NOMO-1 treated with DMSO at 0.1 percent for 48 hours (cell line): ENCODE data around the gene TEKTIP1.
"Not testable (repeated sequence)": the region's sequence is repeated elsewhere in the genome, so short reads cannot be mapped to it uniquely, and the experiment has no call there.

Source experiments
- DNase-seq: peaks from one replicate; lab custom pipeline; 2025; ENCODE audit not compliant: unreplicated experiment; lab: John Stamatoyannopoulos, UW

Gene TEKTIP1

GRCh38 chr19:3522421-3523360, 16.3 kb upstream of the TEKTIP1 start:
- DNase-seq, result no peak

GRCh38 chr19:3523361-3524077, 15.5 kb upstream of the TEKTIP1 start:
- no peak for DNase-seq

- no peak for DNase-seq
These were observed 14.7 kb upstream of the TEKTIP1 start for GRCh38 chr19:3524078-3524842.

DNA sequence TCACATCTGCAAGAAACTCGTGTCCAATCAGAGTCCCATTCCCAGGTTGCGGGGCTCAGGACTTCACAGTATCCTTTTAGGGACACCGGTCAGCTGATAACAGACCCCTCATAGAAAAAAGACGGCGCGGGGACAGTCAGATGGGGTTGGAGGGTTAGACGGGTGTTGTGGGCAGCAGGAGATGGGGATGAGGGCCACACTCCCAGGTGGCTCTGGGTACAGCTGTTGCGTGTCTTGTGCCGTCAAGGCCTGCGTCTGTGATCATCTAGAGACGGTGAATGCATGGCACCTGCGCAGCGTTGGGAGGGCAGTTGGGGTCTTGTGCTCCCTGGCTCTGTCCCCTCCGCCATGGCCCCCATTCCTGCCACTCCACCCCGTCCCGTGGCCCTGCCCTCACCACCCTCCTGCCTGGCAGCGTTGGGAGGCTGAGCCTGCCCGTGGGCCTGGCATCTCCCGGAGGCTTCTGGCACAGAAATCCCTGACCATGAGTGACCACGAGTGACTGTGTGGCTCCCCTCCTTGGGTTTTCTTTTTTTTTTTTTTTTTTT, 14.0 kb upstream of the TEKTIP1 start:
- DNase-seq, result no peak

DNA sequence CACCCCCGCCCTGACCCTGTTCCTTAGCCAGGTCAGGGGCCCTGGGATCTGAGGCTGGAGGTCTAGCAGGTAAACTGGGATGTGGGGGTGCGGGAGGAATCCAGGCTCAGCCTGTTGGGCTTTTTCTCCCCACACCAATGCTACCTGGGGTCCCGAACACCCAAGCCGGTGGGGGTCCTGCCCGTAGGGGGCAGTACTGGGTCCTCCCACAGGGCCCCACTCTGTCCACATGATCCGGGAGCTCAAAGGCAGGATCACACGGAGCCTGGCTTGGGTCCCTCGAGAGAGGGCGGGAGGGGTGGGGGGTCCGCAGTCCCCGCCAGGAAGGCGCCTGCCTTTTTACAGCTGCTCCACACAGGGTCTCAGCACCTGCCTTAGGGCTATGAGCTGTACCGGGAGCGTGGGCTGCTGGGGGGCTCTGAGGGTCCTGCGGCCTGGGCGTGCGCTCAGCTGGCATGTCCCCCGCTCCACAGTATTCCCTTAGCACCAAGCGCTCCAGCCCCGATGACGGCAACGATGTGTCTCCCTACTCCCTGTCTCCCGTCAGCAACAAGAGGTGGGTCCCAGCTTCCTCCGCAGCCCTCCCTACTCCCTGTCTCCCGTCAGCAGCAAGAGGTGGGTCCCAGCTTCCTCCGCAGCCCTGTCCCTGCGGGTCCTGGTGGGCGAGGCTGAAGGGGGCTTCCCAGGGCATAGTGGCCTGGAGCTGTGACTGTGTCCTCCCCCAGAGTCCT, 12.3 kb upstream of the TEKTIP1 start:
- DNase-seq, result no peak

- no peak for DNase-seq
These were observed 11.6 kb upstream of the TEKTIP1 start for GRCh38 chr19:3527238-3527910.

DNA sequence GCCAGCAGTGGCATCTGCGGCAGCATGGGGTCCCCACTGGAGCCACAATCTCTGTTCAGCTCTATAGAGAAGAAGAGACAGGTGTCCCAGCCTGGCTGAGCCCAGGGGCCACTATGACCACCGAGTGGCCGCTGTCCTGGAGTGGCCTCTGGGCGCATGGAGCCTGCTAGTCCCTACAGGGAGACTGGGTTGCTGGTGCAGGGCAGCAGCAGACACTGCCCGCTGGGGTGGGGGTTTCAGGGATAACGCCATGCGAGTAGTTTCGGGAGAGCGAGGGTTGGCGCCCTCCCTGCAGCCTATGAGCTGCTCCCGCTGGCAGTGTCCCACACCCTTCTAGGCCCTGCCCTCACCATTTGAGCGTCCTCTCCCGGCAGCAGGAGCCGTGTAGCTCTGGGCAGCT, 10.9 kb upstream of the TEKTIP1 start:
- no peak for DNase-seq

- DNase-seq, result no peak
These were observed 10.3 kb upstream of the TEKTIP1 start for GRCh38 chr19:3528539-3529211.

GRCh38 chr19:3529299-3529698, 9.7 kb upstream of the TEKTIP1 start:
- not testable (repeated sequence) for DNase-seq

- DNase-seq, result no peak
These were observed 8.6 kb upstream of the TEKTIP1 start for GRCh38 chr19:3530389-3530788.

GRCh38 chr19:3531716-3532115, 7.3 kb upstream of the TEKTIP1 start:
- DNase-seq, result no peak

DNA sequence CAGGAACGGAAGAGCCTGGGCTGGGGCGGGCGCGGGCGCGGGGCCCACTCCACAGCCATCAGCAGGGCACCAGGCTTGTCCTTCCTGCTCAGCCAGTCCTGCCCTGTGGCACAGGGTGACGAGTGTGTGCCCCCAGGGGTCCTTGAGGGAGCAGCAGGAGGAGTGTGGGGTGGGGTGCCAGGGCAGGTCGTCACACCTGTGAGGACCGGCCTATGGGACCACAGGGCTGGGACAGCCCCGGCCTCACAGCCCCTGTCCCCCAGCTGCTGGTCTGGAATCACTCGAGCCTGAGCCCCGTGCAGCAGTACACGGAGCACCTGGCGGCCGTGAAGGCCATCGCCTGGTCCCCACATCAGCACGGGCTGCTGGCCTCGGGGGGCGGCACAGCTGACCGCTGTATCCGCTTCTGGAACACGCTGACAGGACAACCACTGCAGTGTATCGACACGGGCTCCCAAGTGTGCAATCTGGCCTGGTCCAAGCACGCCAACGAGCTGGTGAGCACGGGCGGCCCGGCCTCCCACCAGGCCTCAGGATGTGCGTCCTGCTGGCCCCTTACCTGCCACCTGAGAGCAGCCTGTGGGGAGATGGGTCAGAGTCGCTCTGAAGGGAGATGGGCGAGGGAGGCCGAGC, 6.7 kb upstream of the TEKTIP1 start:
- DNase-seq, result no peak

- DNase-seq, result no peak
These were observed 5.9 kb upstream of the TEKTIP1 start for GRCh38 chr19:3533033-3533432.

DNA sequence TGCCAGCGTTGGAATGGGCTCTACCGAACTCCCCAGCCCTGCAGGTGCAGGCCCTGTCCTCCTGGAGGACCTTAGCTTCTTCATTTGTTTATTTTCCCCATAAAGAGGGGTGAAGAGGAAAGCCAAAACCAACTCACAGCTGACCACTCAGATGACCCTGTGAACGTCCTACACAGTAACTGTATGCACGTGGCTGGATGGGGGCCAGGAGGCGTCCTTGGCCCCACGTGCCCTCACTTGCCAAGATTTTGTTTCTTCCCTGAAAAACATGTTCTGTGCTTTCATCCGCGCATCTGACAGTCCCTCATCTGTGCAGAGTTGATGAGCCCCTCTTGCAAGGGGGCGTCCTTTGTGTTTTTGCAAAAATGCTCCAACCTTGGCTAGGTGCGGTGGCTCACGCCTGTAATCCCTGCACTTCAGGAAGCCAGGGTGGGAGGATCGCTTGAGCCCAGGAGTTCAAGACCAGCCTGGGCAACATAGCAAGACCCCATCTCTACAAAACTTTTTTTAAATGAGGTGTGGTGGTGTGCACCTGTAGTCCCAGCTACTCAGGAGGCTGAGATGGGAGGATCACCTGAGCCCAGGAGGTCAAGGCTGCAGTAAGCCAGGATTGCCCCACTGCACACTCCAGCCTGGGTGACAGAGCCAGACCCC, 5.3 kb upstream of the TEKTIP1 start:
- no peak for DNase-seq

GRCh38 chr19:3534375-3535234, 4.4 kb upstream of the TEKTIP1 start:
- DNase-seq, result no peak

- DNase-seq, result no peak
These were observed 3.8 kb upstream of the TEKTIP1 start for GRCh38 chr19:3535235-3535535.

DNA sequence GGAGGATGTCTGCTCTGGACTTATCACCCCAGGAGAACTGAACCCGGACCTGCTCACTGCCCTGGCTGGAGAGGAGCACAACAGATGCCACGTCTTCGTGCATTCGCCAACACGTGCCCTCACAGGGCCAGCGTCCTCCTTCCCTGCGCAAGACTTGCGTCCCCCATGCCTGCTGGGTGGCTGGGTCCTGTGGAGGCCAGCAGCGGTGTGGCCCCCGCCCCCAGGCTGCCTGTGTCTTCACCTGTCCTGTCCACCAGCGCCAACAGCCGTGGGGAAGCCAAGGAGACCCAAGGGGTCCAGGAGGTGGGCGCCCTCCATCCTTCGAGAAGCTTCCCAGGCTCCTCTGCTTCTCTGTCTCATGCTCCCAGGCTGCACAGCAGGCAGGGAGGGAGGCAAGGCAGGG, 3.4 kb upstream of the TEKTIP1 start:
- DNase-seq, result no peak

- no peak for DNase-seq
These were observed 3.0 kb upstream of the TEKTIP1 start for GRCh38 chr19:3535981-3536380.
